RWPE1 (cell line): ENCODE measurements around the gene VSX2.

ENCODE experiments used
- CTCF ChIA-PET: fragments of 350-600 bp; sonication (Branson Sonifier 250); formaldehyde crosslinking; extraction: SDS; loops from one replicate; lab custom pipeline; 2021; lab: Yijun Ruan, JAX
- POLR2A ChIA-PET: fragments of 400-600 bp; formaldehyde crosslinking; extraction: SDS; loops from one replicate; lab custom pipeline; 2020; ENCODE audit warnings: antibody characterized with exemption; ENCODE audit not compliant: low non-redundant PET; lab: Yijun Ruan, JAX
- DNase-seq: peaks from one replicate; pipeline ENCODE4 v3.0.0; 2012; ENCODE audit warnings: low spot score
- H3K27ac ChIP-seq: fragments of 450-650 bp; 2 replicates; pipeline ENCODE4 v1.5.1; 2017
- CTCF ChIP-seq: fragments of 450-650 bp; conservative IDR thresholded peaks from 2 replicates; pipeline ENCODE4 v1.5.1; 2017; ENCODE audit warnings: low read depth, mild to moderate bottlenecking

VSX2 gene

DNA sequence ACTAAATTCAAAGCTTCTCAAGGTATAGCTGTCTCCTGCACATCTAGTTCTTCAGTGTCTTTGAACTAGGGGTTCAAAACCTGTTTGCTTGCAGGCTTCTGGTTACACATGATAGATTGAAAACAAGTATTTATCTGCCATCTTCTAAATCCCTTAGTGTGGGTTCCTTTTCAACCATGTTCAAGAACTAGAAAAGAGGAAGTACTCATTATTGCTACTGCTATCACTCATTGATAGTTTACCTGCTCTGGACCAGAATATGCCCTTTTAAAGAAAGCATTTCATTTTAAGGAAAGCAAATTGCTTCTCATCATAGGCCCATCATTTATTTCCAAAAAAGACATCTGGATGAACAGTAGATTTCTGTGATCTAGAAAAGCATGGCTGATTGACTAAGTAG lies 37.1 kb upstream of the VSX2 start:
- no peak for TF ChIP-seq CTCF
- no peak overlapping the region for H3K27ac ChIP-seq
- CTCF ChIA-PET, result no interaction called here
- no peak for DNase-seq
- POLR2A ChIA-PET, result no interaction called here

DNA sequence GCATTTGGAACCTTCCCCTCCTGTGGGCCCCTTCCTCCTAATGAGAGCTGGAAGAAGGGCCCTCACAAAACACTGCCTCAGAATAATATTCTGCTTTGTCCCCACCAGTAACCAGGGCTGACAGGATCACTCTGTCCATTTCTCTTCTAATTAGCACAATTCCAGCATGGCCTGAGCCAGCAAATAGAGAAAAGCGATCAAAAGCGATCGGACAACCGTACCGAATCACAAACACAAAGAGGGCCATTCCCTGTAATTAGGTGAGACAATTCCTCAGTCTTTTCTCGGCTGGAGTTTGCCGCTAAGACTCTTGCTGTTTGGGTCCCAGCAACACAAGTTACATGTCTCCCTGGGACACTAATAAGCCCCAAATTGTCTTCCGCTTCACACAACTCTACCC lies 35.6 kb upstream of the VSX2 start:
- CTCF ChIA-PET, result interaction anchor here (0.6 kb wide), 1 partner anchor 92 kb away, joined by 3 read pairs; no protein-coding TSS in a partner anchor
- no peak for TF ChIP-seq CTCF
- H3K27ac ChIP-seq, result no peak overlapping the region
- DNase-seq, result no peak
- POLR2A ChIA-PET, result no interaction called here

DNA sequence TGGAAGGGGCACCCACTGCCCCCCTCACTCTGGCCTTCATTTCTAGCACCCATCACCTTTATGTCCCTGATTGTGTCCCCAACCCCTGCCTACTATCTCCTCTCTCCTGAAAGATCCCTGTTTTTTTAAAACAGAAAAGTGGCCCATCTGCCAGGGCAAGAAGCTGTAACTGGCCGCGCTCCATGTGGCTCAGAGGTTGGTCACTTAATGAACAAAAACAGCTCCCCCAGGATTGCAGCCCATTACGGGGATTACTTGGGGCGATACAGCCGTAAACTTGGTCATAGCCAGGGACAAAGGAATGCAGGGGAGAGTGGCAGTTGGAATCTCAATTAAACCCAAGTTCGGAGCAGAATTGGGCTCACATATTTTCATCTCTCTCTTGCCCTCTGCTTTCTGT lies 34.8 kb upstream of the VSX2 start:
- TF ChIP-seq CTCF, result no peak
- ChIA-PET POLR2A (no interaction called here), CTCF (no interaction called here)
- no peak for DNase-seq
- H3K27ac ChIP-seq, result no peak overlapping the region

GRCh38 chr14:74205882-74206281 lies 33.4 kb upstream of the VSX2 start:
- ChIA-PET POLR2A (no interaction called here), CTCF (no interaction called here)
- no peak for DNase-seq
- no peak for TF ChIP-seq CTCF
- no peak overlapping the region for H3K27ac ChIP-seq

- H3K27ac ChIP-seq, result no peak overlapping the region
- DNase-seq, result no peak
- ChIA-PET POLR2A (no interaction called here), CTCF (interaction anchor here (0.6 to 1.4 kb wide), 3 partner anchors 49 to 907 kb away, joined by 3 to 8 read pairs (median 5); no protein-coding TSS in a partner anchor)
- TF ChIP-seq CTCF, result no peak
Observed at GRCh38 chr14:74207943-74208342, 31.3 kb upstream of the VSX2 start.

DNA sequence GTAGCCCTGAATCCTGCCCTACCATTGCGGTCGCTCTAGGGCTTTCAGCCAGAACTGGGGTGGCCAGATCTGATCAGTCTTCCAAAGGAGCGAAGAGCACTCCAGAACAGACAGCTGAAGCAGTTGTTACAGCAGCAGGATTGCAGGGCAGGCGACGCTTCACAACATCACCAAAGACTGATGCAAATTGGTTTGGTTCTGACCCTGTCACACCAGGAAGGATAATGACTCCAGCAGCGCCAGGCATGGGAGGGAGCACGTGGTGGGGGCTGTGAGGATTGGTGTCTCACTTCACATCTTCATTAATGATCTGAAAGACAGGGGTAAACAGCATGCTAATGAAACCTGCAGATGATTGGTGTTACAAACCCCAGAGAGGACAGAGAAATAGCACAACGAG lies 30.6 kb upstream of the VSX2 start:
- DNase-seq, result no peak
- POLR2A ChIA-PET, result no interaction called here
- no peak overlapping the region for H3K27ac ChIP-seq
- CTCF ChIA-PET, result interaction anchor here (0.5 to 0.8 kb wide), 2 partner anchors 10 to 98 kb away, joined by 3 read pairs; no protein-coding TSS in a partner anchor
- no peak for TF ChIP-seq CTCF
